Gastroesophageal sphincter (tissue), 3 donors: ENCODE data around the gene WNK3.

Source experiments
- EP300 ChIP-seq: sonication (generic); formaldehyde crosslinking; IDR thresholded peaks from one replicate; pipeline ENCODE4 v1.6.1; 2017; ENCODE audit warnings: antibody characterized with exemption, mild to moderate bottlenecking
- POLR2A ChIP-seq, 2 donors: fragments of 450-650 bp; IDR thresholded peaks; one replicate each; pipeline ENCODE4 v1.6.1; 2017; ENCODE audit warnings: antibody characterized with exemption in 2 of 2, mild to moderate bottlenecking in 2 of 2, moderate library complexity in 1 of 2
- TF ChIP-seq, protein P1 (sequence below), 4 experiments: fragments of 200-600 bp in 2 of 4; fragments of 450-650 bp in 2 of 4; sonication (generic) in 1 of 4; IDR thresholded peaks; one replicate each; pipeline ENCODE4 v1.5.1; 2017 to 2019; ENCODE audit warnings: antibody characterized with exemption in 4 of 4, mild to moderate bottlenecking in 2 of 4, moderate library complexity in 2 of 4

DNA sequence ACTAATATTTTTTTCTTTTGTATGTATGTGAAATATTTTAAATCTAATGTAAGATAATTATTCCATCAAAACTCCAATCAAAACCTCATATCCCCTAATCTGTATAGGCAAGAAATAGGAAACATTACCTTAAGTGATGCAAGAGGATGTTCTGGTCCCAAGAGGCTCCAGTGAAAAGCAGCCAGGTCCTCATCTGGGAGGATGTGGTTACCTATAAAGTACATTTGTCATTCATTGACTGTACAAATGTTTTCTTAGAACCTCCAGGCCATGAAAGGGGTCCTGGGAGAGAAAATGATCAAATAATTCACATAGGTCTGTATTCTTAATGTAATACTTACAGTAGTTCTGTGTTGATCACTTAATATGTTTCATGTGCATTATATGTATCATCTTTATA is 200.3 kb downstream of the WNK3 start:
- TF ChIP-seq POLR2A (IDR thresholded peaks at IDR 0.05) (no peak), EP300 (no peak)
- TF ChIP-seq, protein P1, sequence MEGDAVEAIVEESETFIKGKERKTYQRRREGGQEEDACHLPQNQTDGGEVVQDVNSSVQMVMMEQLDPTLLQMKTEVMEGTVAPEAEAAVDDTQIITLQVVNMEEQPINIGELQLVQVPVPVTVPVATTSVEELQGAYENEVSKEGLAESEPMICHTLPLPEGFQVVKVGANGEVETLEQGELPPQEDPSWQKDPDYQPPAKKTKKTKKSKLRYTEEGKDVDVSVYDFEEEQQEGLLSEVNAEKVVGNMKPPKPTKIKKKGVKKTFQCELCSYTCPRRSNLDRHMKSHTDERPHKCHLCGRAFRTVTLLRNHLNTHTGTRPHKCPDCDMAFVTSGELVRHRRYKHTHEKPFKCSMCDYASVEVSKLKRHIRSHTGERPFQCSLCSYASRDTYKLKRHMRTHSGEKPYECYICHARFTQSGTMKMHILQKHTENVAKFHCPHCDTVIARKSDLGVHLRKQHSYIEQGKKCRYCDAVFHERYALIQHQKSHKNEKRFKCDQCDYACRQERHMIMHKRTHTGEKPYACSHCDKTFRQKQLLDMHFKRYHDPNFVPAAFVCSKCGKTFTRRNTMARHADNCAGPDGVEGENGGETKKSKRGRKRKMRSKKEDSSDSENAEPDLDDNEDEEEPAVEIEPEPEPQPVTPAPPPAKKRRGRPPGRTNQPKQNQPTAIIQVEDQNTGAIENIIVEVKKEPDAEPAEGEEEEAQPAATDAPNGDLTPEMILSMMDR (IDR thresholded peaks at IDR 0.05): no peak
